Naive thymus-derived CD4-positive, alpha-beta T cell (primary cell): ENCODE results near the gene CEACAM16. TPM values are rescaled to one million over a fixed set of nuclear protein-coding genes. Genes with fewer than 3 reads are reported as not detected.

Source experiments
- ATAC-seq: fragments of 150-1000 bp; cut with Tn5 transposase; 2 replicates; pipeline ENCODE4 v1.10.0; 2021; ENCODE audit warnings: mild to moderate bottlenecking, moderate library complexity
- CTCF ChIA-PET: fragments of 350-600 bp; sonication (Branson Sonifier 250); formaldehyde crosslinking; loops from one replicate; lab custom pipeline; 2021; ENCODE audit warnings: antibody characterized with exemption; lab: Charles Lee
- POLR2A ChIA-PET: fragments of 350-600 bp; sonication (Branson Sonifier 250); formaldehyde crosslinking; loops from one replicate; lab custom pipeline; 2021; ENCODE audit warnings: antibody characterized with exemption, inconsistent platforms; lab: Charles Lee
- DNase-seq, 9 donors: peaks; one replicate each; pipeline versions ENCODE4 v3.0.0 to v3.0.0-alpha.2; 2020 to 2022; ENCODE audit warnings: mixed read lengths in 1 of 9
- H3K27ac ChIP-seq: one replicate; pipeline ENCODE4 v1.7.0; 2013; ENCODE audit warnings: mild to moderate bottlenecking, low read depth, low read length, moderate library complexity
- H3K27me3 ChIP-seq, 2 donors: one replicate each; pipeline ENCODE4 v1.7.0; 2013; ENCODE audit warnings: low read length in 2 of 2, mild to moderate bottlenecking in 2 of 2, moderate library complexity in 2 of 2; ENCODE audit not compliant: control insufficient read depth in 2 of 2, insufficient read depth in 2 of 2
- H3K36me3 ChIP-seq, 3 experiments: 1 replicate in 2 of 3; 2 replicates in 1 of 3; pipeline ENCODE4 v1.7.0; 2013; ENCODE audit warnings: low read length in 3 of 3, mild to moderate bottlenecking in 3 of 3, moderate library complexity in 1 of 3; ENCODE audit not compliant: insufficient read depth in 3 of 3, control insufficient read depth in 2 of 3
- H3K4me1 ChIP-seq, 2 donors: one replicate each; pipeline ENCODE4 v1.7.0; 2013; ENCODE audit warnings: low read length in 2 of 2, mild to moderate bottlenecking in 2 of 2, moderate library complexity in 1 of 2; ENCODE audit not compliant: control insufficient read depth in 2 of 2, insufficient read depth in 2 of 2
- H3K4me3 ChIP-seq: 2 replicates; pipeline ENCODE4 v1.7.0; 2013; ENCODE audit warnings: mild to moderate bottlenecking, low read length
- H3K9me3 ChIP-seq, 3 experiments: 1 replicate in 2 of 3; 2 replicates in 1 of 3; pipeline ENCODE4 v1.7.0; 2013; ENCODE audit warnings: low read length in 3 of 3; ENCODE audit not compliant: control insufficient read depth in 2 of 3
- H3K27ac Mint-ChIP-seq, 9 donors: one replicate each; pipeline ENCODE4 v1.8.0; 2020 to 2022; ENCODE audit warnings: mixed read lengths in 9 of 9, mild to moderate bottlenecking in 8 of 9, moderate library complexity in 5 of 9, inconsistent platforms in 2 of 9
- H3K27me3 Mint-ChIP-seq, 5 donors: one replicate each; pipeline ENCODE4 v1.8.0; 2021 to 2022; ENCODE audit warnings: mixed read lengths in 5 of 5, mild to moderate bottlenecking in 1 of 5
- H3K36me3 Mint-ChIP-seq, 5 donors: one replicate each; pipeline ENCODE4 v1.8.0; 2020 to 2022; ENCODE audit warnings: mixed read lengths in 5 of 5, mild to moderate bottlenecking in 3 of 5, inconsistent platforms in 1 of 5
- H3K4me1 Mint-ChIP-seq, 7 donors: one replicate each; pipeline ENCODE4 v1.8.0; 2020 to 2022; ENCODE audit warnings: mixed read lengths in 7 of 7, mild to moderate bottlenecking in 3 of 7, inconsistent platforms in 1 of 7
- H3K4me3 Mint-ChIP-seq, 10 donors: one replicate each; pipeline ENCODE4 v1.8.0; 2020 to 2022; ENCODE audit warnings: mild to moderate bottlenecking in 10 of 10, mixed read lengths in 10 of 10, moderate library complexity in 6 of 10, inconsistent platforms in 2 of 10
- H3K9me3 Mint-ChIP-seq, 11 donors: one replicate each; pipeline ENCODE4 v1.8.0; 2020 to 2022; ENCODE audit warnings: mixed read lengths in 11 of 11, mild to moderate bottlenecking in 4 of 11, inconsistent platforms in 1 of 11, moderate library complexity in 1 of 11
- intact Hi-C, 2 donors: fragments of 100-400 bp; cut with micrococcal nuclease; formaldehyde crosslinking; loops; one replicate each; pipeline ENCODE4 v1.15.1; 2023
- polyA plus RNA-seq, 2 donors: library from polyadenylated mRNA; unstranded; fragments of 300-500 nt; fragmentation: Illumina TruSeq; gene quantifications; one replicate each; pipeline ENCODE4 v1.2.3, GENCODE V29; 2021
- total RNA-seq, 6 experiments: library from RNA in 5 of 6; stranded (reverse) in 5 of 6; gene quantifications; 1 replicate in 5 of 6; 2 replicates in 1 of 6; pipeline ENCODE4 v1.2.3 and lab custom pipeline; 2021 to 2026

Gene CEACAM16
- total and polyA plus RNA-seq, 7 experiments from 2014 or later: not detected

GRCh38 chr19:44744871-44745332 is 46.0 kb downstream of the CEACAM16 start:
- ATAC-seq (no peak), DNase-seq (no peak)
- H3K27ac ChIP-seq: no peak overlapping the region
- H3K27ac Mint-ChIP-seq: peak overlapping the region in 8 of 9 donors; percentile 25 to 95 (median 48)
- intact Hi-C loops: loop anchor here in 1 of 2 donors (5.0 kb wide), 2 partner anchors 347 to 732 kb away; partner anchors contain the start of gene PPP1R37
- H3K4me1 ChIP-seq: peaks cover 6 to 13% of the 10 kb centered on the region in 2 donors
- H3K36me3 ChIP-seq: no peaks in the 10 kb centered on the region
- no peak overlapping the region for H3K4me3 ChIP-seq
- peaks cover 22 to 45% (median 36%) of the 10 kb centered on the region in 7 donors for H3K4me1 Mint-ChIP-seq
- H3K27me3 Mint-ChIP-seq: peaks cover 0 to 3% (median 0%) of the 10 kb centered on the region in 5 donors
- peaks cover 0 to 13% (median 0%) of the 10 kb centered on the region in 5 donors for H3K36me3 Mint-ChIP-seq
- H3K9me3 ChIP-seq: no peaks in the 10 kb centered on the region
- ChIA-PET CTCF (interaction anchor here (0.8 to 1.3 kb wide), 2 partner anchors 14 to 23 kb away, joined by 3 read pairs; no protein-coding TSS in a partner anchor), POLR2A (interaction anchor here (1.4 kb wide), 1 partner anchor 8 kb away, joined by 3 read pairs; no protein-coding TSS in a partner anchor)
- no peaks in the 10 kb centered on the region for H3K9me3 Mint-ChIP-seq
- H3K4me3 Mint-ChIP-seq: no peak overlapping the region
- H3K27me3 ChIP-seq: no peaks in the 10 kb centered on the region

- peaks cover 7 to 16% of the 10 kb centered on the region in 2 donors for H3K4me1 ChIP-seq
- H3K9me3 ChIP-seq: no peaks in the 10 kb centered on the region
- intact Hi-C loops: loop anchor here in 1 of 2 donors (5.0 kb wide), 2 partner anchors 347 to 732 kb away; partner anchors contain the start of gene PPP1R37
- ChIA-PET POLR2A (interaction anchor here (1.4 kb wide), 1 partner anchor 8 kb away, joined by 3 read pairs; no protein-coding TSS in a partner anchor), CTCF (interaction anchor here (0.8 kb wide), 1 partner anchor 24 kb away, joined by 3 read pairs; no protein-coding TSS in a partner anchor)
- no peak overlapping the region for H3K4me3 ChIP-seq
- Mint-ChIP-seq H3K4me3 (peak overlapping the region in 7 of 10 donors; percentile 9 to 95 (median 50)), H3K27ac (peak overlapping the region; percentile 76 to 95 (median 89)), H3K9me3 (no peaks in the 10 kb centered on the region), H3K4me1 (peaks cover 23 to 47% (median 41%) of the 10 kb centered on the region in 7 donors), H3K27me3 (peaks cover 0 to 3% (median 0%) of the 10 kb centered on the region in 5 donors), H3K36me3 (peaks cover 0 to 18% (median 0%) of the 10 kb centered on the region in 5 donors)
- no peak for DNase-seq
- H3K27me3 ChIP-seq: no peaks in the 10 kb centered on the region
- peak overlapping the region; percentile 97 for H3K27ac ChIP-seq
- ATAC-seq: no peak
- H3K36me3 ChIP-seq: no peaks in the 10 kb centered on the region
These were observed 46.4 kb downstream of the CEACAM16 start for GRCh38 chr19:44745341-44745831.

GRCh38 chr19:44745887-44746600 is 47.1 kb downstream of the CEACAM16 start:
- Mint-ChIP-seq H3K27ac (peak overlapping the region; percentile 87 to 95 (median 93)), H3K9me3 (no peaks in the 10 kb centered on the region), H3K4me3 (peak overlapping the region; percentile 33 to 95 (median 70)), H3K4me1 (peaks cover 29 to 53% (median 47%) of the 10 kb centered on the region in 7 donors), H3K36me3 (peaks cover 0 to 24% (median 0%) of the 10 kb centered on the region in 5 donors), H3K27me3 (peaks cover 0 to 3% (median 0%) of the 10 kb centered on the region in 5 donors)
- H3K27ac ChIP-seq: peak overlapping the region; percentile 97
- CTCF ChIA-PET: no interaction called here
- intact Hi-C loops: loop anchor here in 1 of 2 donors (5.0 kb wide), 2 partner anchors 346 to 731 kb away; partner anchors contain the start of gene PPP1R37
- POLR2A ChIA-PET: interaction anchor here (1.4 kb wide), 1 partner anchor 7 kb away, joined by 3 read pairs; no protein-coding TSS in a partner anchor
- DNase-seq (no peak), ATAC-seq (no peak)
- H3K4me1 ChIP-seq: peaks cover 14 to 22% of the 10 kb centered on the region in 2 donors
- no peaks in the 10 kb centered on the region for H3K9me3 ChIP-seq
- no peaks in the 10 kb centered on the region for H3K36me3 ChIP-seq
- H3K27me3 ChIP-seq: no peaks in the 10 kb centered on the region
- no peak overlapping the region for H3K4me3 ChIP-seq

GRCh38 chr19:44746616-44746945 is 47.6 kb downstream of the CEACAM16 start:
- Histone ChIP-seq H3K36me3 (no peaks in the 10 kb centered on the region), H3K27ac (peak overlapping the region; percentile 97), H3K4me1 (peaks cover 18 to 27% of the 10 kb centered on the region in 2 donors), H3K4me3 (no peak overlapping the region), H3K27me3 (no peaks in the 10 kb centered on the region), H3K9me3 (no peaks in the 10 kb centered on the region)
- DNase-seq (no peak), ATAC-seq (no peak)
- intact Hi-C loops: loop anchor here in 1 of 2 donors (5.0 kb wide), 2 partner anchors 346 to 731 kb away; partner anchors contain the start of gene PPP1R37
- H3K36me3 Mint-ChIP-seq: peaks cover 0 to 30% (median 0%) of the 10 kb centered on the region in 5 donors
- H3K27me3 Mint-ChIP-seq: peaks cover 0 to 3% (median 0%) of the 10 kb centered on the region in 5 donors
- ChIA-PET POLR2A (no interaction called here), CTCF (no interaction called here)
- peak overlapping the region; percentile 87 to 95 (median 93) for H3K27ac Mint-ChIP-seq
- no peaks in the 10 kb centered on the region for H3K9me3 Mint-ChIP-seq
- peak overlapping the region; percentile 33 to 95 (median 91) for H3K4me3 Mint-ChIP-seq
- H3K4me1 Mint-ChIP-seq: peaks cover 30 to 54% (median 49%) of the 10 kb centered on the region in 7 donors

GRCh38 chr19:44746946-44747738 is 48.2 kb downstream of the CEACAM16 start:
- peaks cover 35 to 56% (median 55%) of the 10 kb centered on the region in 7 donors for H3K4me1 Mint-ChIP-seq
- H3K27ac Mint-ChIP-seq: peak overlapping the region; percentile 87 to 99 (median 94)
- peak overlapping the region; percentile 90 to 99 (median 92) for H3K4me3 Mint-ChIP-seq
- H3K36me3 Mint-ChIP-seq: peaks cover 0 to 33% (median 0%) of the 10 kb centered on the region in 5 donors
- intact Hi-C loops: loop anchor here (1.0 to 5.0 kb wide), 7 partner anchors 23 to 730 kb away; partner anchors contain the start of genes BLOC1S3 (in 1 of the 2), PPP1R37 (in 1 of the 2) and TRAPPC6A (in 1 of the 2)
- peak overlapping the region; percentile 97 for H3K27ac ChIP-seq
- POLR2A ChIA-PET: no interaction called here
- no peaks in the 10 kb centered on the region for H3K9me3 ChIP-seq
- no peaks in the 10 kb centered on the region for H3K9me3 Mint-ChIP-seq
- CTCF ChIA-PET: no interaction called here
- H3K27me3 Mint-ChIP-seq: peaks cover 0 to 3% (median 0%) of the 10 kb centered on the region in 5 donors
- H3K4me1 ChIP-seq: peaks cover 23 to 33% of the 10 kb centered on the region in 2 donors
- H3K27me3 ChIP-seq: no peaks in the 10 kb centered on the region
- H3K4me3 ChIP-seq: peak overlapping the region; percentile 91
- ATAC-seq (peak; percentile 83), DNase-seq (peak; percentile 51 to 97 (median 61))
- H3K36me3 ChIP-seq: no peaks in the 10 kb centered on the region
